Neural cell (in vitro differentiated cells): ENCODE measurements around the gene USP36. TPM values are rescaled to one million over a fixed set of nuclear protein-coding genes. Genes with fewer than 3 reads are reported as not detected.

Experiments used
- H2AFZ ChIP-seq: fragments of 200-600, 300-800 bp; sonication (generic), shearing (Covaris generic); 2 replicates; pipeline ENCODE4 v1.6.0; 2014; ENCODE audit warnings: low read depth, mild to moderate bottlenecking, antibody characterized with exemption, low read length, moderate library complexity
- H3F3A ChIP-seq: fragments of 200-600 bp; shearing (Covaris generic); 2 replicates; pipeline ENCODE4 v1.6.1; 2016; ENCODE audit warnings: mild to moderate bottlenecking, moderate library complexity, mixed read lengths, antibody characterized with exemption, low read length; ENCODE audit not compliant: insufficient read depth, poor library complexity, severe bottlenecking
- H3K27ac ChIP-seq: fragments of 200-600, 300-800 bp; sonication (generic), shearing (Covaris generic); 2 replicates; pipeline ENCODE4 v1.5.1; 2014; ENCODE audit warnings: mild to moderate bottlenecking, low read length, moderate library complexity
- H3K27me3 ChIP-seq: fragments of 300-800, 200-600 bp; sonication (generic), shearing (Covaris generic); 2 replicates; pipeline ENCODE4 v1.6.0; 2014; ENCODE audit warnings: mild to moderate bottlenecking, low read depth, low read length, moderate library complexity; ENCODE audit not compliant: insufficient read depth
- H3K36me3 ChIP-seq: fragments of 300-800, 200-600 bp; sonication (generic), shearing (Covaris generic); 2 replicates; pipeline ENCODE4 v1.5.1; 2014; ENCODE audit warnings: mild to moderate bottlenecking, antibody characterized with exemption, low read length, moderate library complexity; ENCODE audit not compliant: insufficient read depth
- H3K4me2 ChIP-seq: fragments of 300-800, 200-600 bp; sonication (generic), shearing (Covaris generic); 2 replicates; pipeline ENCODE4 v1.6.0; 2014; ENCODE audit warnings: mild to moderate bottlenecking, low read length
- H3K4me3 ChIP-seq: fragments of 300-800, 200-600 bp; sonication (generic), shearing (Covaris generic); 2 replicates; pipeline ENCODE4 v1.5.1; 2014; ENCODE audit warnings: mild to moderate bottlenecking, low read length, moderate library complexity
- H3K79me2 ChIP-seq: fragments of 200-600 bp; shearing (Covaris generic); replicated peaks from 2 replicates; pipeline ENCODE4 v1.6.0; 2014; ENCODE audit warnings: mild to moderate bottlenecking, low read length, moderate library complexity; ENCODE audit not compliant: insufficient read depth
- H3K9ac ChIP-seq: fragments of 300-800, 200-600 bp; sonication (generic), shearing (Covaris generic); 2 replicates; pipeline ENCODE4 v1.6.1; 2016; ENCODE audit warnings: mild to moderate bottlenecking, low read length, mixed read lengths
- H3K9me2 ChIP-seq: fragments of 200-600 bp; shearing (Covaris generic); 2 replicates; pipeline ENCODE4 v1.6.1; 2016; ENCODE audit warnings: mild to moderate bottlenecking, low read length, mixed read lengths; ENCODE audit not compliant: insufficient read depth
- H3K9me3 ChIP-seq: fragments of 200-600, 300-800 bp; sonication (generic), shearing (Covaris generic); 2 replicates; pipeline ENCODE4 v1.6.1; 2016; ENCODE audit warnings: mild to moderate bottlenecking, mixed run types, low read length, moderate library complexity, mixed read lengths
- H4K20me1 ChIP-seq: fragments of 200-600 bp; shearing (Covaris generic); 2 replicates; pipeline ENCODE4 v1.6.1; 2016; ENCODE audit warnings: mild to moderate bottlenecking, mixed run types; ENCODE audit not compliant: insufficient read depth
- CTCF ChIP-seq: fragments of 450-650 bp; IDR thresholded peaks from 2 replicates; pipeline ENCODE4 v1.5.1; 2014; ENCODE audit warnings: antibody characterized with exemption, mild to moderate bottlenecking, moderate library complexity; ENCODE audit not compliant: poor library complexity, severe bottlenecking
- EP300 ChIP-seq: fragments of 450-650 bp; conservative IDR thresholded peaks from 2 replicates; pipeline ENCODE4 v1.6.1; 2014; ENCODE audit warnings: antibody characterized with exemption, mild to moderate bottlenecking, moderate library complexity; ENCODE audit not compliant: poor library complexity, severe bottlenecking
- EZH2 ChIP-seq: fragments of 200-600, 300-800 bp; shearing (Covaris generic), sonication (generic); IDR thresholded peaks from 2 replicates; pipeline ENCODE4 v1.6.1; 2014; ENCODE audit warnings: antibody characterized with exemption, low read length, borderline replicate concordance, mild to moderate bottlenecking; ENCODE audit not compliant: insufficient read depth, poor library complexity, severe bottlenecking
- MXI1 ChIP-seq: fragments of 450-650 bp; conservative IDR thresholded peaks from 2 replicates; pipeline ENCODE4 v1.6.1; 2014; ENCODE audit warnings: antibody characterized with exemption, mild to moderate bottlenecking; ENCODE audit not compliant: poor library complexity, severe bottlenecking
- POLR2AphosphoS5 ChIP-seq: IDR thresholded peaks from 2 replicates; pipeline ENCODE4 v1.6.1; 2012
- RAD21 ChIP-seq: fragments of 450-650 bp; conservative IDR thresholded peaks from 2 replicates; pipeline ENCODE4 v1.6.1; 2014; ENCODE audit warnings: antibody characterized with exemption, mild to moderate bottlenecking, moderate library complexity
- REST ChIP-seq: IDR thresholded peaks from 2 replicates; pipeline ENCODE4 v1.6.1; 2012; ENCODE audit warnings: borderline replicate concordance
- SMC3 ChIP-seq: fragments of 450-650 bp; conservative IDR thresholded peaks from 2 replicates; pipeline ENCODE4 v1.6.1; 2014; ENCODE audit warnings: antibody characterized with exemption, mild to moderate bottlenecking, moderate library complexity; ENCODE audit not compliant: poor library complexity
- TAF1 ChIP-seq: IDR thresholded peaks from 2 replicates; pipeline ENCODE4 v1.6.1; 2012; ENCODE audit warnings: low read depth
- polyA plus RNA-seq: library from polyadenylated mRNA; depleted of rRNA; stranded (reverse); fragments of >200 nt; gene quantifications from 2 replicates; pipeline ENCODE4 v1.2.3, GENCODE V29; 2014

USP36 gene
- polyA plus RNA-seq, 1 donor from 2014 or later: 14.4 TPM

- no peak overlapping the region for H3K9ac ChIP-seq
- no peaks in the 10 kb centered on the region for H3K9me2 ChIP-seq
- no peak overlapping the region for H3K27ac ChIP-seq
- no peaks in the 10 kb centered on the region for H4K20me1 ChIP-seq
- H3F3A ChIP-seq: no peaks in the 10 kb centered on the region
- H3K4me3 ChIP-seq: no peak overlapping the region
- no peak overlapping the region for H2AFZ ChIP-seq
- no peaks in the 10 kb centered on the region for H3K36me3 ChIP-seq
- TF ChIP-seq CTCF: no peak
- no peak for TF ChIP-seq MXI1
- no peak for TF ChIP-seq REST
- TF ChIP-seq EZH2: no peak
- TF ChIP-seq RAD21: no peak
- no peak for TF ChIP-seq TAF1
- no peak for TF ChIP-seq POLR2AphosphoS5
- no peak for TF ChIP-seq EP300
- no peak for TF ChIP-seq SMC3
- no peak overlapping the region for H3K4me2 ChIP-seq
- H3K79me2 ChIP-seq: peaks cover 12% of the 10 kb centered on the region
- H3K27me3 ChIP-seq: no peaks in the 10 kb centered on the region
- H3K9me3 ChIP-seq: no peaks in the 10 kb centered on the region
These were observed 93.1 kb downstream of the USP36 start for GRCh38 chr17:78747488-78747887.

GRCh38 chr17:78746949-78747269 is 93.7 kb downstream of the USP36 start:
- Histone ChIP-seq H3K36me3 (no peaks in the 10 kb centered on the region), H2AFZ (no peak overlapping the region), H3K27ac (no peak overlapping the region), H3K4me3 (no peak overlapping the region), H3K4me2 (no peak overlapping the region), H3K9me3 (no peaks in the 10 kb centered on the region), H3K79me2 (peaks cover 12% of the 10 kb centered on the region), H3K9me2 (no peaks in the 10 kb centered on the region), H3K9ac (no peak overlapping the region), H4K20me1 (no peaks in the 10 kb centered on the region), H3K27me3 (no peaks in the 10 kb centered on the region), H3F3A (no peaks in the 10 kb centered on the region)
- TF ChIP-seq EP300: no peak
- TF ChIP-seq MXI1: no peak
- no peak for TF ChIP-seq SMC3
- no peak for TF ChIP-seq TAF1
- TF ChIP-seq EZH2: no peak
- no peak for TF ChIP-seq RAD21
- no peak for TF ChIP-seq CTCF
- no peak for TF ChIP-seq POLR2AphosphoS5
- no peak for TF ChIP-seq REST
